ENCODE data around the gene LIPH. TPM values are rescaled to one million over a fixed set of nuclear protein-coding genes. Genes with fewer than 3 reads are reported as not detected.

Gene LIPH
- total and polyA plus RNA-seq, 2 of the 8 experiments (the other 6 are each of a cell fraction or from before 2014, with no cell fraction given), result 0.08 TPM; not detected in 1

DNA sequence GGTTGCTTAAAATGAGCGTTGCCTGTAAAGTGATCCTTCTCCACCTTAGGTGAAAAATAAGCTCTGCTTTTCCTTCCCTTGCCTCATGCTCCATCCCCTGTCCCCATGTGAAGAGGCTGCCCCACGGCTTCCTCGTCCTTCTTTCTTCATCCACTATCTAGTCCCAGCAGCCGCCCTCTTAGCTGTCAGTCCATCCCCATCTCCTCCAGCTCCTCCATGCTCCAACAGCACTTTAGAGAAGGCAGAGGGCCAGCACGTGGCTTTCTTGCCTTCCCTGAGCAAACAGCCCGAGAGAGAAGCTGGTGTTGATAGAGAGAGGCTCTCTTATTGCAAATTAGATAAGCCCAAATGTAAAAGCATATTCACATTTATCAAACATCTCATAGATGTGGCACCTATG is 44.5 kb downstream of the LIPH start:
- Histone ChIP-seq H3K23ac (ENCODE audit: insufficient read length) (no peak overlapping the region), H3K4me1 (replicated peaks in 1 of 4; ENCODE audit: control insufficient read depth in 3 of 4, insufficient read depth in 4 of 4, low read length in 3 of 4) (no peaks in the 10 kb centered on the region), H3K23me2 (ENCODE audit: low read depth, low read length) (no peaks in the 10 kb centered on the region; the same call in 1 of the 2 replicates), H3K18ac (ENCODE audit: extremely low read depth, low read length) (no peak overlapping the region), H3K27ac (ENCODE audit: low read depth, low read length) (no peak overlapping the region), H3K27me3 (replicated peaks in 1 of 4; ENCODE audit: control insufficient read depth in 3 of 4, extremely low read depth in 1 of 4, insufficient read depth in 3 of 4, low read length in 3 of 4) (no peaks in the 10 kb centered on the region), H3K56ac (replicated peaks; ENCODE audit: insufficient read length, low read depth, low read length) (no peak overlapping the region), H2BK12ac (ENCODE audit: low read depth, low read length) (no peak overlapping the region), H3K14ac (ENCODE audit: insufficient read length) (no peak overlapping the region), H2AK5ac (ENCODE audit: low read depth, low read length) (no peak overlapping the region), H3K9me3 (ENCODE audit: insufficient read depth in 2 of 2, low read depth in 1 of 2, low read length in 1 of 2) (no peaks in the 10 kb centered on the region), H3K4me3 (ENCODE audit: extremely low read depth in 1 of 4, insufficient read depth in 2 of 4, low read depth in 3 of 4, low read length in 4 of 4) (no peak overlapping the region), H3K79me1 (ENCODE audit: low read depth, low read length) (no peaks in the 10 kb centered on the region; the same call in 1 of the 2 replicates), H2BK120ac (replicated peaks; ENCODE audit: low read depth, low read length) (no peak overlapping the region), H4K20me1 (replicated peaks in 1 of 2; ENCODE audit: control insufficient read depth in 1 of 2, insufficient read depth in 2 of 2, low read length in 2 of 2) (no peaks in the 10 kb centered on the region), H2BK5ac (ENCODE audit: low read depth, low read length) (no peak overlapping the region), H3K36me3 (ENCODE audit: control insufficient read depth in 2 of 4, insufficient read depth in 4 of 4, low read length in 3 of 4) (no peaks in the 10 kb centered on the region), H3K4me2 (ENCODE audit: insufficient read depth in 1 of 2, low read depth in 2 of 2, low read length in 2 of 2) (no peak overlapping the region), H3K4ac (replicated peaks; ENCODE audit: insufficient read length, low read depth, low read length) (no peak overlapping the region), H4K5ac (ENCODE audit: insufficient read length, low read depth, low read length) (no peak overlapping the region), H2BK15ac (ENCODE audit: low read length) (no peak overlapping the region), H2BK20ac (ENCODE audit: low read length) (no peak overlapping the region), H3K9ac (replicated peaks in 1 of 4; ENCODE audit: extremely low read depth in 1 of 4, low read depth in 3 of 4, low read length in 3 of 4) (no peak overlapping the region), H2AFZ (ENCODE audit: low read length) (no peak overlapping the region), H3K79me2 (ENCODE audit: control insufficient read depth in 1 of 2, insufficient read depth in 2 of 2, low read length in 2 of 2) (no peaks in the 10 kb centered on the region), H4K91ac (replicated peaks; ENCODE audit: insufficient read length, low read length) (no peak overlapping the region), H4K8ac (ENCODE audit: extremely low read depth, insufficient read depth, low read length) (no peak overlapping the region)
- 75% methylated on average over 6 of the region's 6 CpGs; no CpG with 5 or more reads in 1 of the 2 experiments for WGBS, 2 experiments (ENCODE audit: extremely low coverage in 1 of 2, insufficient coverage in 1 of 2, insufficient read length in 1 of 2, insufficient replicate concordance in 2 of 2, low coverage in 1 of 2, low lambda C conversion rate in 2 of 2, missing lambda C conversion rate in 1 of 2)
- no peak for FAIRE-seq
- POLR2A ChIA-PET (ENCODE audit: partially characterized antibody), result interaction anchor here (1.5 kb wide), 1 partner anchor 9 kb away, joined by 6 read pairs; the partner anchor contains the start of gene TMEM41A
- CTCF ChIA-PET (ENCODE audit: partially characterized antibody), result interaction anchor here (0.9 kb wide), 1 partner anchor 40 kb away, joined by 3 read pairs; no protein-coding TSS in a partner anchor
- DNase-seq (ENCODE audit: low read depth in 1 of 2, low spot score in 2 of 2), result no peak
- TF ChIP-seq RAD21 (IDR thresholded peaks at IDR 0.05 in 1 of 2, conservative IDR thresholded peaks at IDR 0.05 in 1 of 2; ENCODE audit: low read depth in 2 of 2, low read length in 2 of 2) (no peak), BCL11A (IDR thresholded peaks at IDR 0.05; ENCODE audit: low read depth in 2 of 2, low read length in 2 of 2) (no peak), RNF2 (IDR thresholded peaks at IDR 0.05; ENCODE audit: borderline replicate concordance, low read depth, low read length, missing control alignments, poor library complexity, severe bottlenecking) (no peak), SIRT6 (IDR thresholded peaks at IDR 0.05; ENCODE audit: low read length) (no peak), E2F6 (IDR thresholded peaks at IDR 0.05) (no peak), MAFK (IDR thresholded peaks at IDR 0.05; ENCODE audit: low read depth, low read length) (no peak), POU5F1 (IDR thresholded peaks at IDR 0.05; ENCODE audit: low read depth, low read length) (no peak), RBBP5 (IDR thresholded peaks at IDR 0.05; ENCODE audit: borderline replicate concordance, low read depth, low read length) (no peak), CHD2 (IDR thresholded peaks at IDR 0.05; ENCODE audit: low read length) (no peak)
- TF ChIP-seq, protein P1, sequence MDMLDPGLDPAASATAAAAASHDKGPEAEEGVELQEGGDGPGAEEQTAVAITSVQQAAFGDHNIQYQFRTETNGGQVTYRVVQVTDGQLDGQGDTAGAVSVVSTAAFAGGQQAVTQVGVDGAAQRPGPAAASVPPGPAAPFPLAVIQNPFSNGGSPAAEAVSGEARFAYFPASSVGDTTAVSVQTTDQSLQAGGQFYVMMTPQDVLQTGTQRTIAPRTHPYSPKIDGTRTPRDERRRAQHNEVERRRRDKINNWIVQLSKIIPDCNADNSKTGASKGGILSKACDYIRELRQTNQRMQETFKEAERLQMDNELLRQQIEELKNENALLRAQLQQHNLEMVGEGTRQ (IDR thresholded peaks at IDR 0.05; ENCODE audit: low read length), result no peak

Data from H1 (cell line).